Immature natural killer cell (primary cell): Measurements from ENCODE around the gene PADI4. TPM values are rescaled to one million over a fixed set of nuclear protein-coding genes. Genes with fewer than 3 reads are reported as not detected.

ENCODE experiments used
- DNase-seq, 3 donors: peaks; one replicate each; pipeline ENCODE4 v3.0.0; 2022; ENCODE audit warnings: mixed read lengths in 1 of 3
- H3K27ac Mint-ChIP-seq, 6 donors: one replicate each; pipeline ENCODE4 v1.8.0; 2020; ENCODE audit warnings: mixed read lengths in 6 of 6, mild to moderate bottlenecking in 5 of 6, inconsistent platforms in 4 of 6, moderate library complexity in 3 of 6
- H3K27me3 Mint-ChIP-seq, 3 donors: one replicate each; pipeline ENCODE4 v1.8.0; 2020 to 2021; ENCODE audit warnings: low read depth in 3 of 3, mild to moderate bottlenecking in 3 of 3, mixed read lengths in 3 of 3, moderate library complexity in 3 of 3, inconsistent platforms in 1 of 3
- H3K36me3 Mint-ChIP-seq, 3 donors: one replicate each; pipeline ENCODE4 v1.8.0; 2020; ENCODE audit warnings: mixed read lengths in 3 of 3, inconsistent platforms in 2 of 3, mild to moderate bottlenecking in 2 of 3
- H3K4me1 Mint-ChIP-seq, 2 donors: one replicate each; pipeline ENCODE4 v1.8.0; 2020; ENCODE audit warnings: inconsistent platforms in 2 of 2, mild to moderate bottlenecking in 2 of 2, mixed read lengths in 2 of 2, moderate library complexity in 1 of 2
- H3K4me3 Mint-ChIP-seq, 5 donors: one replicate each; pipeline ENCODE4 v1.8.0; 2020; ENCODE audit warnings: mild to moderate bottlenecking in 5 of 5, mixed read lengths in 5 of 5, inconsistent platforms in 3 of 5, moderate library complexity in 3 of 5
- H3K9me3 Mint-ChIP-seq, 6 donors: one replicate each; pipeline ENCODE4 v1.8.0; 2020; ENCODE audit warnings: mild to moderate bottlenecking in 6 of 6, mixed read lengths in 6 of 6, inconsistent platforms in 4 of 6, moderate library complexity in 3 of 6
- polyA plus RNA-seq, 3 donors: library from polyadenylated mRNA; unstranded; fragments of 300-500 nt; fragmentation: Illumina TruSeq; gene quantifications; one replicate each; pipeline ENCODE4 v1.2.3, GENCODE V29; 2021

The PADI4 gene
- polyA plus RNA-seq, 3 donors from 2014 or later: 1.4 to 5.1 (median 3.0) TPM

- Mint-ChIP-seq H3K4me3 (no peak overlapping the region), H3K9me3 (no peaks in the 10 kb centered on the region), H3K36me3 (no peaks in the 10 kb centered on the region), H3K4me1 (no peaks in the 10 kb centered on the region), H3K27ac (no peak overlapping the region), H3K27me3 (peaks cover 0 to 14% (median 4%) of the 10 kb centered on the region in 3 donors)
- no peak for DNase-seq
Observed at GRCh38 chr1:17292299-17293160, 15.5 kb upstream of the PADI4 start.

- DNase-seq: no peak
- H3K36me3 Mint-ChIP-seq: no peaks in the 10 kb centered on the region
- H3K27me3 Mint-ChIP-seq: peaks cover 0 to 14% (median 5%) of the 10 kb centered on the region in 3 donors
- peaks cover 0 to 2% (median 0%) of the 10 kb centered on the region in 6 donors for H3K9me3 Mint-ChIP-seq
- no peaks in the 10 kb centered on the region for H3K4me1 Mint-ChIP-seq
- H3K27ac Mint-ChIP-seq: no peak overlapping the region
- H3K4me3 Mint-ChIP-seq: no peak overlapping the region
Observed at GRCh38 chr1:17293681-17294425, 14.1 kb upstream of the PADI4 start.

- Mint-ChIP-seq H3K4me1 (no peaks in the 10 kb centered on the region), H3K27me3 (peaks cover 0 to 14% (median 5%) of the 10 kb centered on the region in 3 donors), H3K4me3 (no peak overlapping the region), H3K27ac (no peak overlapping the region), H3K36me3 (no peaks in the 10 kb centered on the region), H3K9me3 (peaks cover 0 to 3% (median 0%) of the 10 kb centered on the region in 6 donors)
- DNase-seq: no peak
Observed at GRCh38 chr1:17295292-17295691, 12.7 kb upstream of the PADI4 start.

- peaks cover 0 to 14% (median 4%) of the 10 kb centered on the region in 3 donors for H3K27me3 Mint-ChIP-seq
- no peak overlapping the region for H3K4me3 Mint-ChIP-seq
- DNase-seq: no peak
- peaks cover 0 to 3% (median 0%) of the 10 kb centered on the region in 6 donors for H3K9me3 Mint-ChIP-seq
- H3K36me3 Mint-ChIP-seq: no peaks in the 10 kb centered on the region
- H3K4me1 Mint-ChIP-seq: no peaks in the 10 kb centered on the region
- no peak overlapping the region for H3K27ac Mint-ChIP-seq
Observed at GRCh38 chr1:17296086-17296485, 11.9 kb upstream of the PADI4 start.

- Mint-ChIP-seq H3K4me1 (no peaks in the 10 kb centered on the region), H3K36me3 (peaks cover 0 to 10% (median 5%) of the 10 kb centered on the region in 3 donors), H3K9me3 (peaks cover 7 to 13% (median 10%) of the 10 kb centered on the region in 6 donors)
Observed at GRCh38 chr1:17297991-17298390, 10.0 kb upstream of the PADI4 start.

DNA sequence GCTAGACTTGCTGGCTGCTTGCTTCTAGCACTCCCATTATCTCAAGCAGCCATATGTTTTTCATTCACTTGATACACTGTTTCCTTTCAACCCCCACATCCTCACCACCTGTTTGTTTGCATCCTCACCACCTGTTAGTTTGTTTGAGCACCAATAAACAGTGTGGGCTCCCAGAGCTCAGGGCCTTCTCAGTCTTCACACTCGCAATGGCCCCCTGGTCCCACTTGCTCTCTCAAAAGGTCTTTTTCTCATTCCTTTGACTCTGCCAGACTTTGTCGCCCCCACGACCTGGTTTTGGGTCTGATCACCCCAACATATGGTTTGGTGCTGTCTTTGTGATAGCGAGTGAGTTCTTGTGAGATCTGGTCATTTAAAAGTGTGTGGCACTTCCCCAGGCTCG, 6.2 kb upstream of the PADI4 start:
- Mint-ChIP-seq H3K4me3 (no peak overlapping the region), H3K4me1 (no peaks in the 10 kb centered on the region), H3K27ac (no peak overlapping the region), H3K9me3 (peaks cover 7 to 13% (median 10%) of the 10 kb centered on the region in 6 donors), H3K27me3 (peaks cover 0 to 5% (median 1%) of the 10 kb centered on the region in 3 donors), H3K36me3 (peaks cover 0 to 11% (median 5%) of the 10 kb centered on the region in 3 donors)
- no peak for DNase-seq

More at GRCh38 chr1:17297991-17298390, 10.0 kb upstream of the PADI4 start:
- no peak for DNase-seq
- Mint-ChIP-seq H3K27ac (no peak overlapping the region), H3K27me3 (peaks cover 0 to 14% (median 4%) of the 10 kb centered on the region in 3 donors), H3K4me3 (no peak overlapping the region)

- H3K36me3 Mint-ChIP-seq: peaks cover 0 to 11% (median 5%) of the 10 kb centered on the region in 3 donors
- H3K27ac Mint-ChIP-seq: no peak overlapping the region
- peaks cover 7 to 13% (median 9%) of the 10 kb centered on the region in 6 donors for H3K9me3 Mint-ChIP-seq
- H3K27me3 Mint-ChIP-seq: peaks cover 2 to 6% (median 5%) of the 10 kb centered on the region in 3 donors
- no peak for DNase-seq
- no peaks in the 10 kb centered on the region for H3K4me1 Mint-ChIP-seq
- H3K4me3 Mint-ChIP-seq: no peak overlapping the region
Observed at GRCh38 chr1:17304151-17304825, 3.7 kb upstream of the PADI4 start.

GRCh38 chr1:17304826-17305175, 3.2 kb upstream of the PADI4 start:
- H3K36me3 Mint-ChIP-seq: peaks cover 0 to 11% (median 5%) of the 10 kb centered on the region in 3 donors
- no peak for DNase-seq

GRCh38 chr1:17305576-17306095, 2.4 kb upstream of the PADI4 start:
- Mint-ChIP-seq H3K4me1 (no peaks in the 10 kb centered on the region), H3K36me3 (peaks cover 0 to 11% (median 5%) of the 10 kb centered on the region in 3 donors), H3K9me3 (peaks cover 7 to 13% (median 9%) of the 10 kb centered on the region in 6 donors), H3K4me3 (no peak overlapping the region), H3K27me3 (peaks cover 2 to 6% (median 5%) of the 10 kb centered on the region in 3 donors), H3K27ac (no peak overlapping the region)
- no peak for DNase-seq

More at GRCh38 chr1:17304826-17305175, 3.2 kb upstream of the PADI4 start:
- Mint-ChIP-seq H3K9me3 (peaks cover 7 to 13% (median 9%) of the 10 kb centered on the region in 6 donors), H3K4me3 (no peak overlapping the region), H3K4me1 (no peaks in the 10 kb centered on the region), H3K27ac (no peak overlapping the region), H3K27me3 (peaks cover 2 to 6% (median 5%) of the 10 kb centered on the region in 3 donors)

- DNase-seq: no peak
- Mint-ChIP-seq H3K4me3 (no peak overlapping the region), H3K27me3 (peaks cover 2 to 6% (median 5%) of the 10 kb centered on the region in 3 donors), H3K4me1 (no peaks in the 10 kb centered on the region), H3K27ac (no peak overlapping the region), H3K9me3 (peaks cover 7 to 13% (median 9%) of the 10 kb centered on the region in 6 donors), H3K36me3 (peaks cover 0 to 11% (median 5%) of the 10 kb centered on the region in 3 donors)
Observed at GRCh38 chr1:17306407-17306806, 1.6 kb upstream of the PADI4 start.

- no peak for DNase-seq
- Mint-ChIP-seq H3K4me1 (no peaks in the 10 kb centered on the region), H3K9me3 (peaks cover 4 to 9% (median 5%) of the 10 kb centered on the region in 6 donors), H3K36me3 (peaks cover 0 to 8% (median 3%) of the 10 kb centered on the region in 3 donors), H3K27ac (no peak overlapping the region), H3K4me3 (no peak overlapping the region), H3K27me3 (peaks cover 2 to 6% (median 5%) of the 10 kb centered on the region in 3 donors)
Observed at GRCh38 chr1:17306921-17307320, 1.1 kb upstream of the PADI4 start.

GRCh38 chr1:17307329-17307728, 668 bp upstream of the PADI4 start:
- no peak overlapping the region for H3K27ac Mint-ChIP-seq
- H3K27me3 Mint-ChIP-seq: peaks cover 2 to 6% (median 5%) of the 10 kb centered on the region in 3 donors
- peaks cover 0 to 4% (median 0%) of the 10 kb centered on the region in 3 donors for H3K36me3 Mint-ChIP-seq
- peaks cover 0 to 5% (median under 1%) of the 10 kb centered on the region in 6 donors for H3K9me3 Mint-ChIP-seq
- no peak for DNase-seq
- H3K4me3 Mint-ChIP-seq: no peak overlapping the region
- H3K4me1 Mint-ChIP-seq: no peaks in the 10 kb centered on the region

GRCh38 chr1:17308593-17308992, 596 bp downstream of the PADI4 start:
- Mint-ChIP-seq H3K27me3 (peaks cover 2 to 7% (median 5%) of the 10 kb centered on the region in 3 donors), H3K4me3 (no peak overlapping the region), H3K27ac (no peak overlapping the region), H3K9me3 (no peaks in the 10 kb centered on the region), H3K4me1 (no peaks in the 10 kb centered on the region), H3K36me3 (no peaks in the 10 kb centered on the region)
- DNase-seq: no peak
